Measurements from ENCODE around the gene LRP11. TPM values are rescaled to one million over a fixed set of nuclear protein-coding genes. Genes with fewer than 3 reads are reported as not detected.

LRP11 gene
- total and polyA plus RNA-seq, 4 donors: 15.8 to 39.5 (median 26.5) TPM

- ATAC-seq (ENCODE audit: insufficient read depth, low FRiP score): no peak
- TF ChIP-seq CTCF (IDR thresholded peaks at IDR 0.05; ENCODE audit: control extremely low read depth, extremely low read depth): no peak
These were observed 40.7 kb upstream of the LRP11 start for GRCh38 chr6:149904661-149905370.

GRCh38 chr6:149903938-149904611 lies 39.9 kb upstream of the LRP11 start:
- Histone ChIP-seq H3K36me3 (ENCODE audit: control insufficient read depth in 4 of 4, insufficient read depth in 4 of 4, low read length in 4 of 4) (no peaks in the 10 kb centered on the region), H3K27ac (ENCODE audit: low read depth in 1 of 2, low read length in 1 of 2) (no peak overlapping the region), H3K27me3 (ENCODE audit: control insufficient read depth in 3 of 3, insufficient read depth in 3 of 3, low read length in 2 of 3) (no peaks in the 10 kb centered on the region), H3K9me3 (ENCODE audit: control insufficient read depth in 4 of 4, insufficient read depth in 3 of 4, low read length in 3 of 4) (peaks cover 0 to 8% (median 0%) of the 10 kb centered on the region in 4 donors), H3K4me3 (no peak overlapping the region), H3K4me1 (ENCODE audit: control insufficient read depth in 5 of 5, insufficient read depth in 5 of 5, low read length in 5 of 5) (peaks cover 0 to 4% (median 0%) of the 10 kb centered on the region in 5 donors), H3K9ac (ENCODE audit: insufficient read depth in 1 of 2, low read length in 2 of 2) (no peak overlapping the region)
- WGBS, 2 donors: 82 to 94% methylated on average over 5 of the region's 5 CpGs
- ATAC-seq (ENCODE audit: insufficient read depth, low FRiP score) (no peak), DNase-seq (no peak)
- no peak for TF ChIP-seq CTCF (IDR thresholded peaks at IDR 0.05; ENCODE audit: control extremely low read depth, extremely low read depth)

More at GRCh38 chr6:149904661-149905370, 40.7 kb upstream of the LRP11 start:
- H3K27ac ChIP-seq (ENCODE audit: low read depth in 1 of 2, low read length in 1 of 2): no peak overlapping the region
- H3K9ac ChIP-seq (ENCODE audit: insufficient read depth in 1 of 2, low read length in 2 of 2): no peak overlapping the region
- no peak overlapping the region for H3K4me3 ChIP-seq
- peaks cover 0 to 8% (median 0%) of the 10 kb centered on the region in 4 donors for H3K9me3 ChIP-seq (ENCODE audit: control insufficient read depth in 4 of 4, insufficient read depth in 3 of 4, low read length in 3 of 4)
- H3K36me3 ChIP-seq (ENCODE audit: control insufficient read depth in 4 of 4, insufficient read depth in 4 of 4, low read length in 4 of 4): no peaks in the 10 kb centered on the region
- H3K27me3 ChIP-seq (ENCODE audit: control insufficient read depth in 3 of 3, insufficient read depth in 3 of 3, low read length in 2 of 3): no peaks in the 10 kb centered on the region
- DNase-seq: no peak
- WGBS, 2 donors: 88 to 91% methylated on average over 13 of the region's 13 CpGs
- H3K4me1 ChIP-seq (ENCODE audit: control insufficient read depth in 5 of 5, insufficient read depth in 5 of 5, low read length in 5 of 5): peaks cover 0 to 4% (median 0%) of the 10 kb centered on the region in 5 donors

- DNase-seq: no peak
- no peak overlapping the region for H3K27ac ChIP-seq (ENCODE audit: low read depth in 1 of 2, low read length in 1 of 2)
- WGBS, 2 donors: 84 to 91% methylated on average over 6 of the region's 6 CpGs
- peaks cover 0 to 3% (median 0%) of the 10 kb centered on the region in 4 donors for H3K9me3 ChIP-seq (ENCODE audit: control insufficient read depth in 4 of 4, insufficient read depth in 3 of 4, low read length in 3 of 4)
- H3K9ac ChIP-seq (ENCODE audit: insufficient read depth in 1 of 2, low read length in 2 of 2): no peak overlapping the region
- H3K4me1 ChIP-seq (ENCODE audit: control insufficient read depth in 5 of 5, insufficient read depth in 5 of 5, low read length in 5 of 5): peaks cover 0 to 7% (median under 1%) of the 10 kb centered on the region in 5 donors
- no peaks in the 10 kb centered on the region for H3K36me3 ChIP-seq (ENCODE audit: control insufficient read depth in 4 of 4, insufficient read depth in 4 of 4, low read length in 4 of 4)
- no peaks in the 10 kb centered on the region for H3K27me3 ChIP-seq (ENCODE audit: control insufficient read depth in 3 of 3, insufficient read depth in 3 of 3, low read length in 2 of 3)
- no peak overlapping the region for H3K4me3 ChIP-seq
- no peak for TF ChIP-seq CTCF (IDR thresholded peaks at IDR 0.05; ENCODE audit: control extremely low read depth, extremely low read depth)
- no peak for ATAC-seq (ENCODE audit: insufficient read depth, low FRiP score)
These were observed 37.4 kb upstream of the LRP11 start for GRCh38 chr6:149901444-149902140.

Data from lung (tissue), 12 donors.